ENCODE data around the gene ZNF438.

Gene ZNF438

GRCh38 chr10:30840395-30841050, 191.1 kb downstream of the ZNF438 start:
- no peak for DNase-seq

- no peak for DNase-seq
Observed at GRCh38 chr10:30839652-30840051, 192.0 kb downstream of the ZNF438 start.

- DNase-seq: no peak
Observed at GRCh38 chr10:30836406-30836805, 195.3 kb downstream of the ZNF438 start.

GRCh38 chr10:30835146-30835545, 196.5 kb downstream of the ZNF438 start:
- DNase-seq: no peak

- DNase-seq: no peak
Observed at GRCh38 chr10:30834651-30835050, 197.0 kb downstream of the ZNF438 start.

GRCh38 chr10:30834153-30834552, 197.5 kb downstream of the ZNF438 start:
- no peak for DNase-seq

- no peak for DNase-seq
Observed at GRCh38 chr10:30833628-30833970, 198.1 kb downstream of the ZNF438 start.

- no peak for DNase-seq
Observed at GRCh38 chr10:30832749-30833627, 198.7 kb downstream of the ZNF438 start.

- no peak for DNase-seq
Observed at GRCh38 chr10:30832001-30832748, 199.5 kb downstream of the ZNF438 start.

GRCh38 chr10:30831426-30831825, 200.2 kb downstream of the ZNF438 start:
- no peak for DNase-seq

GRCh38 chr10:30830315-30831230, 201.1 kb downstream of the ZNF438 start:
- DNase-seq: no peak

GRCh38 chr10:30829901-30830300, 201.8 kb downstream of the ZNF438 start:
- DNase-seq: no peak

- no peak for DNase-seq
Observed at GRCh38 chr10:30828680-30829079, 203.0 kb downstream of the ZNF438 start.

GRCh38 chr10:30828164-30828563, 203.5 kb downstream of the ZNF438 start:
- DNase-seq: no peak

GRCh38 chr10:30827531-30828120, 204.0 kb downstream of the ZNF438 start:
- no peak for DNase-seq

GRCh38 chr10:30826679-30827078, 205.0 kb downstream of the ZNF438 start:
- DNase-seq: no peak

GRCh38 chr10:30825495-30825894, 206.2 kb downstream of the ZNF438 start:
- no peak for DNase-seq

GRCh38 chr10:30825022-30825421, 206.6 kb downstream of the ZNF438 start:
- no peak for DNase-seq

GRCh38 chr10:30823651-30824050, 208.0 kb downstream of the ZNF438 start:
- DNase-seq: no peak

- no peak for DNase-seq
Observed at GRCh38 chr10:30822693-30823465, 208.8 kb downstream of the ZNF438 start.

- DNase-seq: no peak
Observed at GRCh38 chr10:30821994-30822692, 209.5 kb downstream of the ZNF438 start.
